Activated effector memory CD4-positive, alpha-beta T cell treated with anti-CD3 and anti-CD28 coated beads, Interleukin-2, amount 50 U/mL, for 16 hours (primary cell): Measurements from ENCODE around the gene SERINC5.
"Not testable (repeated sequence)": the region's sequence is repeated elsewhere in the genome, so short reads cannot be mapped to it uniquely, and the experiment has no call there.

Source experiments
- DNase-seq: peaks from one replicate; pipeline ENCODE4 v3.0.0-alpha.2; 2020

SERINC5 gene

GRCh38 chr5:80225934-80226326 is 29.9 kb downstream of the SERINC5 start:
- no peak for DNase-seq

GRCh38 chr5:80225189-80225933 is 30.5 kb downstream of the SERINC5 start:
- DNase-seq = no peak

- DNase-seq = no peak
These were observed 32.3 kb downstream of the SERINC5 start for GRCh38 chr5:80223561-80223960.

- no peak for DNase-seq
These were observed 35.5 kb downstream of the SERINC5 start for GRCh38 chr5:80220245-80220897.

GRCh38 chr5:80219391-80219790 is 36.5 kb downstream of the SERINC5 start:
- DNase-seq = no peak

GRCh38 chr5:80217667-80218066 is 38.2 kb downstream of the SERINC5 start:
- no peak for DNase-seq

GRCh38 chr5:80216753-80217596 is 38.9 kb downstream of the SERINC5 start:
- DNase-seq = peak; percentile 79

- peak; percentile 63 for DNase-seq
These were observed 39.8 kb downstream of the SERINC5 start for GRCh38 chr5:80216096-80216495.

- peak; percentile 33 for DNase-seq
These were observed 40.3 kb downstream of the SERINC5 start for GRCh38 chr5:80215523-80215922.

GRCh38 chr5:80213466-80213865 is 42.4 kb downstream of the SERINC5 start:
- peak; percentile 34 for DNase-seq

- DNase-seq = peak; percentile 39
These were observed 43.6 kb downstream of the SERINC5 start for GRCh38 chr5:80212171-80212667.

- no peak for DNase-seq
These were observed 44.5 kb downstream of the SERINC5 start for GRCh38 chr5:80211327-80211726.

- no peak for DNase-seq
These were observed 45.8 kb downstream of the SERINC5 start for GRCh38 chr5:80210014-80210413.

GRCh38 chr5:80208381-80208780 is 47.5 kb downstream of the SERINC5 start:
- no peak for DNase-seq

- DNase-seq = no peak
These were observed 48.0 kb downstream of the SERINC5 start for GRCh38 chr5:80207832-80208231.

- no peak for DNase-seq
These were observed 49.6 kb downstream of the SERINC5 start for GRCh38 chr5:80206282-80206681.

GRCh38 chr5:80205846-80206245 is 50.0 kb downstream of the SERINC5 start:
- DNase-seq = no peak

GRCh38 chr5:80204808-80205614 is 50.8 kb downstream of the SERINC5 start:
- DNase-seq = peak; percentile 22

- not testable (repeated sequence) for DNase-seq
These were observed 54.1 kb downstream of the SERINC5 start for GRCh38 chr5:80201763-80202162.

- peak; percentile 27 for DNase-seq
These were observed 56.9 kb downstream of the SERINC5 start for GRCh38 chr5:80198920-80199319.

GRCh38 chr5:80198399-80198798 is 57.4 kb downstream of the SERINC5 start:
- DNase-seq = peak; percentile 61

- DNase-seq = no peak
These were observed 59.9 kb downstream of the SERINC5 start for GRCh38 chr5:80195837-80196400.
